Sigmoid colon (tissue), 4 donors: Measurements from ENCODE around the gene MIX23.

ENCODE experiments used
- EP300 ChIP-seq, 4 donors: sonication (generic); formaldehyde crosslinking; IDR thresholded peaks; one replicate each; pipeline ENCODE4 v1.6.1; 2017; ENCODE audit warnings: antibody characterized with exemption in 4 of 4
- POLR2A ChIP-seq, 2 donors: fragments of 450-650 bp; IDR thresholded peaks; one replicate each; pipeline ENCODE4 v1.6.1; 2016; ENCODE audit warnings: antibody characterized with exemption in 2 of 2, mild to moderate bottlenecking in 2 of 2, moderate library complexity in 2 of 2
- TF ChIP-seq, protein P1 (sequence below), 4 experiments: fragments of 450-650 bp in 3 of 4; fragments of 200-600 bp in 1 of 4; IDR thresholded peaks; one replicate each; pipeline ENCODE4 v1.5.1; 2016 to 2019; ENCODE audit warnings: antibody characterized with exemption in 4 of 4, mild to moderate bottlenecking in 3 of 4, moderate library complexity in 2 of 4

DNA sequence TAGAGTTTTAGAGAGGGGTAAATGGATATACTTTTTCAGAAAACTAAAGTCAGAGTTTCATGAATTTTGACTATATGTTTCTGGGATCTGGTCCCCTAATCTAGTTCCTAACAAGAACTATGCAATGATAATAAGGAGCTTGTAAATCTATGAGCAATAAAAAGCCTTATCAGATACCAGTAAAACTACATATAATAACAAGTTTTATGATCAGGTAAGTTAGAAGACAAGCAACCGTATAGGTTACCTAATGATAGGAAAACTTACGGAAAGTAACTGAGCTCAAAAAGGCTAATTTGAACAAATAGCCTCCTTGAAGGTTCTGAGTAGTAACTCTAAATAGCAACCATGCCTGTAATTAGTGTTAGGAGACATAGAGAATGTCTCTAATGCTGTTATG is 21.0 kb downstream of the MIX23 start:
- TF ChIP-seq, protein P1, sequence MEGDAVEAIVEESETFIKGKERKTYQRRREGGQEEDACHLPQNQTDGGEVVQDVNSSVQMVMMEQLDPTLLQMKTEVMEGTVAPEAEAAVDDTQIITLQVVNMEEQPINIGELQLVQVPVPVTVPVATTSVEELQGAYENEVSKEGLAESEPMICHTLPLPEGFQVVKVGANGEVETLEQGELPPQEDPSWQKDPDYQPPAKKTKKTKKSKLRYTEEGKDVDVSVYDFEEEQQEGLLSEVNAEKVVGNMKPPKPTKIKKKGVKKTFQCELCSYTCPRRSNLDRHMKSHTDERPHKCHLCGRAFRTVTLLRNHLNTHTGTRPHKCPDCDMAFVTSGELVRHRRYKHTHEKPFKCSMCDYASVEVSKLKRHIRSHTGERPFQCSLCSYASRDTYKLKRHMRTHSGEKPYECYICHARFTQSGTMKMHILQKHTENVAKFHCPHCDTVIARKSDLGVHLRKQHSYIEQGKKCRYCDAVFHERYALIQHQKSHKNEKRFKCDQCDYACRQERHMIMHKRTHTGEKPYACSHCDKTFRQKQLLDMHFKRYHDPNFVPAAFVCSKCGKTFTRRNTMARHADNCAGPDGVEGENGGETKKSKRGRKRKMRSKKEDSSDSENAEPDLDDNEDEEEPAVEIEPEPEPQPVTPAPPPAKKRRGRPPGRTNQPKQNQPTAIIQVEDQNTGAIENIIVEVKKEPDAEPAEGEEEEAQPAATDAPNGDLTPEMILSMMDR (IDR thresholded peaks at IDR 0.05), result no peak
- TF ChIP-seq POLR2A (IDR thresholded peaks at IDR 0.05), result no peak
- TF ChIP-seq EP300 (IDR thresholded peaks at IDR 0.05), result no peak
